IMR-90 (cell line): Measurements from ENCODE around the gene LRRIQ4. TPM values are rescaled to one million over a fixed set of nuclear protein-coding genes. Genes with fewer than 3 reads are reported as not detected.

Experiments used
- ATAC-seq: fragments of 200-7000 bp; cut with Tn5 transposase; 2 replicates; pipeline ENCODE4 v1.9.1; 2020; ENCODE audit warnings: low read depth, mild to moderate bottlenecking, moderate library complexity
- BruUV-seq: library from RNA; stranded (reverse); fragments of 400-500 nt; replicated peaks from 2 replicates; lab custom pipeline; 2021; lab: Mats Ljungman, UMichigan
- CTCF ChIA-PET: fragments of 300-600 bp; formaldehyde crosslinking; extraction: SDS; loops from one replicate; lab custom pipeline; 2021; ENCODE audit warnings: antibody characterized with exemption; lab: Yijun Ruan, JAX
- POLR2A ChIA-PET: fragments of 300-600 bp; sonication (Branson Sonifier 250); formaldehyde crosslinking; loops from one replicate; lab custom pipeline; 2022; ENCODE audit warnings: antibody characterized with exemption; ENCODE audit not compliant: unreplicated experiment; lab: Charles Lee
- DNase-seq: peaks from one replicate; pipeline ENCODE4 v3.0.0; 2013
- H2AFZ ChIP-seq: replicated peaks from 2 replicates; pipeline ENCODE3; 2013; ENCODE audit warnings: low read length, mild to moderate bottlenecking; ENCODE audit not compliant: poor library complexity
- H2AK5ac ChIP-seq: 2 replicates; pipeline ENCODE4 v1.6.1; 2013; ENCODE audit warnings: low read depth, low read length, inconsistent platforms
- H2AK9ac ChIP-seq: replicated peaks from 2 replicates; pipeline ENCODE3; 2013; ENCODE audit warnings: mild to moderate bottlenecking, low read depth, low read length, moderate library complexity; ENCODE audit not compliant: poor library complexity
- H2BK120ac ChIP-seq: 2 replicates; pipeline ENCODE4 v1.6.1; 2013; ENCODE audit warnings: low read depth, low read length, inconsistent platforms
- H2BK15ac ChIP-seq: 3 replicates; pipeline ENCODE4 v1.6.1; 2013; ENCODE audit warnings: low read depth, low read length, inconsistent platforms
- H2BK20ac ChIP-seq: 2 replicates; pipeline ENCODE4 v1.6.1; 2013; ENCODE audit warnings: low read depth, mild to moderate bottlenecking, inconsistent platforms, low read length, moderate library complexity
- H2BK5ac ChIP-seq: 2 replicates; pipeline ENCODE4 v1.6.1; 2013; ENCODE audit warnings: mild to moderate bottlenecking, low read depth, low read length, inconsistent platforms; ENCODE audit not compliant: poor library complexity, severe bottlenecking
- H3K14ac ChIP-seq: replicated peaks from 2 replicates; pipeline ENCODE4 v1.6.1; 2013; ENCODE audit warnings: low read depth, low read length, inconsistent platforms
- H3K18ac ChIP-seq: 2 replicates; pipeline ENCODE4 v1.6.1; 2013; ENCODE audit warnings: low read depth, low read length, control low read depth
- H3K23ac ChIP-seq: 2 replicates; pipeline ENCODE4 v1.6.1; 2013; ENCODE audit warnings: low read depth, low read length, inconsistent platforms
- H3K27ac ChIP-seq: 2 replicates; pipeline ENCODE4 v1.5.1; 2013; ENCODE audit warnings: mild to moderate bottlenecking, control low read depth, low read length; ENCODE audit not compliant: insufficient read depth
- H3K27me3 ChIP-seq: 2 replicates; pipeline ENCODE4 v1.6.1; 2013; ENCODE audit warnings: low read length; ENCODE audit not compliant: control insufficient read depth, insufficient read depth
- H3K36me3 ChIP-seq: 2 replicates; pipeline ENCODE4 v1.6.1; 2013; ENCODE audit warnings: low read length, mixed read lengths; ENCODE audit not compliant: control insufficient read depth, insufficient read depth
- H3K4ac ChIP-seq: 2 replicates; pipeline ENCODE4 v1.6.1; 2013; ENCODE audit warnings: low read depth, low read length, inconsistent platforms
- H3K4me1 ChIP-seq: 2 replicates; pipeline ENCODE4 v1.6.1; 2013; ENCODE audit warnings: low read length, mixed read lengths; ENCODE audit not compliant: control insufficient read depth, insufficient read depth
- H3K4me2 ChIP-seq: 2 replicates; pipeline ENCODE4 v1.6.1; 2013; ENCODE audit warnings: low read depth, mild to moderate bottlenecking, control low read depth, low read length, moderate library complexity
- H3K4me3 ChIP-seq: 2 replicates; pipeline ENCODE4 v1.5.1; 2013; ENCODE audit warnings: low read depth, mild to moderate bottlenecking, control low read depth, low read length, moderate library complexity; ENCODE audit not compliant: insufficient read depth
- H3K56ac ChIP-seq: 2 replicates; pipeline ENCODE4 v1.6.1; 2013; ENCODE audit warnings: low read length, inconsistent platforms; ENCODE audit not compliant: insufficient read depth; ENCODE audit errors: extremely low read depth
- H3K79me1 ChIP-seq, 2 experiments: 2 replicates each; pipeline ENCODE4 v1.6.1; 2013; ENCODE audit warnings: low read length in 2 of 2, inconsistent platforms in 1 of 2, low read depth in 1 of 2
- H3K9ac ChIP-seq: 2 replicates; pipeline ENCODE4 v1.6.1; 2013; ENCODE audit warnings: low read depth, low read length, control low read depth
- H3K9me1 ChIP-seq: 2 replicates; pipeline ENCODE4 v1.6.1; 2013; ENCODE audit warnings: low read length, inconsistent platforms; ENCODE audit not compliant: insufficient read depth
- H3K9me3 ChIP-seq: 2 replicates; pipeline ENCODE4 v1.6.1; 2013; ENCODE audit warnings: low read length; ENCODE audit not compliant: control insufficient read depth, insufficient read depth
- H4K20me1 ChIP-seq: 2 replicates; pipeline ENCODE4 v1.6.1; 2013; ENCODE audit warnings: low read length, inconsistent platforms; ENCODE audit not compliant: insufficient read depth
- H4K5ac ChIP-seq: 2 replicates; pipeline ENCODE4 v1.6.1; 2013; ENCODE audit warnings: mild to moderate bottlenecking, low read depth, low read length, control low read depth
- H4K8ac ChIP-seq, 2 experiments: 2 replicates each; pipeline ENCODE4 v1.6.1; 2013; ENCODE audit warnings: low read depth in 2 of 2, low read length in 2 of 2, control low read depth in 1 of 2, inconsistent platforms in 1 of 2
- H4K91ac ChIP-seq: 2 replicates; pipeline ENCODE4 v1.6.1; 2013; ENCODE audit warnings: low read depth, low read length, inconsistent platforms; ENCODE audit not compliant: insufficient read depth
- ELK1 ChIP-seq: fragments of 150-350 bp; IDR thresholded peaks from 2 replicates; pipeline ENCODE4 v1.6.1; 2016; ENCODE audit warnings: low read depth, mild to moderate bottlenecking, low read length, moderate library complexity, borderline replicate concordance
- MXI1 ChIP-seq: IDR thresholded peaks from 2 replicates; pipeline ENCODE4 v1.6.1; 2012; ENCODE audit warnings: low read depth, mild to moderate bottlenecking, low read length, moderate library complexity, borderline replicate concordance
- RAD21 ChIP-seq: IDR thresholded peaks from 2 replicates; pipeline ENCODE4 v1.6.1; 2012; ENCODE audit warnings: low read length, improper control_type of control experiment
- SMC3 ChIP-seq: fragments of 150-350 bp; IDR thresholded peaks from 2 replicates; pipeline ENCODE4 v1.6.1; 2016; ENCODE audit warnings: low read depth, mild to moderate bottlenecking, antibody characterized with exemption, low read length, moderate library complexity
- USF2 ChIP-seq: fragments of 150-350 bp; IDR thresholded peaks from 2 replicates; pipeline ENCODE4 v1.6.1; 2017; ENCODE audit warnings: mild to moderate bottlenecking, antibody characterized with exemption, low read length, low read depth
- WGBS, 2 experiments: methylation state at CpG; one replicate each; pipeline versions ENCODE4 v1.1.5 to v1.1.7; 2013; ENCODE audit warnings: missing lambda C conversion rate in 2 of 2; ENCODE audit not compliant: insufficient read length in 1 of 2; ENCODE audit errors: extremely low coverage in 2 of 2; 5-methylcytosine and 5-hydroxymethylcytosine counted together
- dilution Hi-C: fragments of 300-500 bp; cut with HindIII; formaldehyde crosslinking; loops from one replicate; pipeline ENCODE4 v1.14.3; 2018; ENCODE audit warnings: low sequenced_read_pairs; ENCODE audit not compliant: unreplicated experiment
- in situ Hi-C: fragments of 300-500 bp; cut with MboI; formaldehyde crosslinking; loops from 3 replicates; pipeline ENCODE4 v1.14.3; 2019; ENCODE audit warnings: low sequenced_read_pairs, inconsistent platforms, mixed read lengths
- intact Hi-C: fragments of 100-400 bp; cut with micrococcal nuclease; formaldehyde crosslinking; loops from 2 replicates; pipeline ENCODE4 v1.10.0; 2022
- polyA plus RNA-seq, 3 experiments: library from polyadenylated mRNA; depleted of rRNA; stranded (reverse); fragments of >200 nt; gene quantifications; 2 replicates each; pipeline ENCODE4 v1.2.3, GENCODE V29; 2012; ENCODE audit warnings: low replicate concordance in 1 of 3
- total RNA-seq: library from RNA; depleted of rRNA; stranded (reverse); fragments of >200 nt; gene quantifications from 2 replicates; pipeline ENCODE4 v1.2.3, GENCODE V29; 2012

Gene LRRIQ4
- total and polyA plus RNA-seq, 2 of the 4 experiments (the other 2 are of a cell fraction), result not detected

DNA sequence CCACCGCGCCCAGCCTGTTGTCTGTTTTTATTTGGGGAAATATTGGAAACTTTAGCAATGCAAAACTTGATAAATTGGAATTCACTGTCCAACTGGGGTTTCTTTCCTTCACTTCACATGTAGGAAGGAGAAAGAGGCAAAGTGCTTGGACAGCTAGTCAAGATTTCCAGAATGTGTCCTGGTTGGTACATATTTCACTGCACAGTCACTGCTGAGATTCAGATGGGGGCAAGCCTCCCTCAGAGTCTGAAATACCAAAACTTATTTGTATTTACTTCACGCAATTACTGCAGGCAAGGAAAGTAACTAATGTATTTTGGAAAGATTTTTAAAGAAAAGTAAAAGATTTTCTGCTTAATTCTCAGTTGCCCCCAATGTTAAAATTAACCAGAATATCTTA is 36.1 kb downstream of the LRRIQ4 start:
- intact Hi-C loops (no loop called here), dilution Hi-C loops (no loop called here), in situ Hi-C loops (no loop called here)
- H3K9me1 ChIP-seq, result peaks cover 4% of the 10 kb centered on the region; the same call in 1 of the 2 replicates
- H2BK20ac ChIP-seq, result no peak overlapping the region
- no CpG with 5 or more reads among the region's 3 CpGs for WGBS, 2 experiments
- peaks cover 9% of the 10 kb centered on the region for H3K27me3 ChIP-seq
- no peaks in the 10 kb centered on the region for H3K36me3 ChIP-seq
- CTCF ChIA-PET, result no interaction called here
- H3K4me2 ChIP-seq, result no peak overlapping the region
- H2AK9ac ChIP-seq, result no peak overlapping the region
- H3K4me1 ChIP-seq, result no peaks in the 10 kb centered on the region
- no peak overlapping the region for H4K91ac ChIP-seq
- H3K4ac ChIP-seq, result no peak overlapping the region
- no peak overlapping the region for H2BK15ac ChIP-seq
- no peaks in the 10 kb centered on the region for H4K20me1 ChIP-seq
- POLR2A ChIA-PET, result no interaction called here
- H3K4me3 ChIP-seq, result no peak overlapping the region
- H3K27ac ChIP-seq, result no peak overlapping the region
- BruUV-seq, result no TSS peak
- no peak overlapping the region for H3K23ac ChIP-seq
- DNase-seq (no peak), ATAC-seq (no peak)
- no peak overlapping the region for H3K14ac ChIP-seq
- no peak overlapping the region for H4K5ac ChIP-seq
- H4K8ac ChIP-seq, result no peak overlapping the region
- H3K9ac ChIP-seq, result no peak overlapping the region
- TF ChIP-seq MXI1 (no peak), ELK1 (no peak), RAD21 (no peak), USF2 (no peak), SMC3 (no peak)
- H3K79me1 ChIP-seq, result no peaks in the 10 kb centered on the region
- H2AFZ ChIP-seq, result no peak overlapping the region
- H2AK5ac ChIP-seq, result no peak overlapping the region
- no peak overlapping the region for H2BK5ac ChIP-seq
- no peak overlapping the region for H2BK120ac ChIP-seq
- H3K56ac ChIP-seq, result no peak overlapping the region
- H3K9me3 ChIP-seq, result no peaks in the 10 kb centered on the region
- H3K18ac ChIP-seq, result no peak overlapping the region
